NCI-H510A treated with DMSO at 0.1 percent for 48 hours (cell line): Measurements from ENCODE around the gene MTA3.
"Not testable (repeated sequence)": the region's sequence is repeated elsewhere in the genome, so short reads cannot be mapped to it uniquely, and the experiment has no call there.

Experiments used
- DNase-seq: peaks from one replicate; lab custom pipeline; 2025; lab: John Stamatoyannopoulos, UW

The MTA3 gene

DNA sequence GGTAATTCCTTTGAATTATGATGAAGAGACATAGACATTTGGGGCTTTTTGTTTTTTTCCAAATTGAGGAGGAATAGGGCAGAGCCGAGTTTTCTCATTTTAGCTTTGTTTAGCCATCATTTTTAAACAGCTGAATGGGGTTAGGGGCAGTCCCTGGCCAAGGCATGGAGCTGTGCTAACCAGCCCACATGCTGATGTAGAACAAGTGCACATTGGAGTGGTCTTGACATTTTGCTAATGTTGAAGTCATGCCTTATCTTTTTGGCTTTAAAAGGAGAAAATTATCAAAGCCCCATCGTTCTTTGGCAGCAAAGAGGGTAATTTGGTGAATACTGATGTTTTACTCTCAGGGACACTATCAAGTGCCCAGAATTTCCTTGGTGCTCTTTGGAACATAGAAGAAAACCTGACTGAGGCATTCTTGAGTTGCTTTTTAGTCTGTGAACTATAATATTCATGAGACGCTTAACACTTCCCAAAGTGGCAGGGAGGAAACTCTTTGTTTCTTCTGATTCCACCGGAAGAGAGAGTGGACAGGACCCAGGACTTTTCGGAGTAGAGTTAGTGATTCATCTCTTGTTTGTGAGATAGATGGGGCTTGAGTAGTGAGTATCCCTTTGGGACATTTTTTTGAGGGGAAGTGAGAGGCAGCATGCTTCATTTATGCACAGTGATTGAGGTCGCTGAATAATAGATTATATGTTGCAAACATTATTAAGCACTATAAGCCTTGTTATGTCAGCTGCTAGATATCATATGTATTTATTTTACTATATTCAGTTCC lies 45.0 kb downstream of the MTA3 start:
- no peak for DNase-seq

GRCh38 chr2:42614838-42615237 lies 46.4 kb downstream of the MTA3 start:
- no peak for DNase-seq

- DNase-seq = no peak
Observed at GRCh38 chr2:42618116-42618515, 49.7 kb downstream of the MTA3 start.

DNA sequence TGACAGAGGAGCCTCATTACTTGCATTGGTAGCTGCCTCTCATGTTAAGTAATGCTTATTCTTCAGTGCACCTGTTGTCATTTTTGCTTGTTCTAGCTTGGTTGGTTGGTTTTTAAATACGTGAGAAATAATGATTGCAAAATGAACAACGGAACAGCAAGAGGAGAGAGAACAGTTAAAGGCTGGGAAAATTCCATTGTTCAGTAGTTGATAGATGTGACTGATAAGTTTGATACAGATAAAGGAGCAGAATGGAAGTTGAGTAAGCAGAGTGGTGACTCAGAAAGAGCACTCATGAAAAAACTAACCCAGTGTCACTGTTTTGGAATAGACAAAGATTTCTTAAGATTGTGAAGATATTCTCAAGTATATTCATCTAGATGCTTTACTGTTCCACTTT lies 50.5 kb downstream of the MTA3 start:
- DNase-seq = no peak

GRCh38 chr2:42621626-42622025 lies 53.2 kb downstream of the MTA3 start:
- DNase-seq = not testable (repeated sequence)

DNA sequence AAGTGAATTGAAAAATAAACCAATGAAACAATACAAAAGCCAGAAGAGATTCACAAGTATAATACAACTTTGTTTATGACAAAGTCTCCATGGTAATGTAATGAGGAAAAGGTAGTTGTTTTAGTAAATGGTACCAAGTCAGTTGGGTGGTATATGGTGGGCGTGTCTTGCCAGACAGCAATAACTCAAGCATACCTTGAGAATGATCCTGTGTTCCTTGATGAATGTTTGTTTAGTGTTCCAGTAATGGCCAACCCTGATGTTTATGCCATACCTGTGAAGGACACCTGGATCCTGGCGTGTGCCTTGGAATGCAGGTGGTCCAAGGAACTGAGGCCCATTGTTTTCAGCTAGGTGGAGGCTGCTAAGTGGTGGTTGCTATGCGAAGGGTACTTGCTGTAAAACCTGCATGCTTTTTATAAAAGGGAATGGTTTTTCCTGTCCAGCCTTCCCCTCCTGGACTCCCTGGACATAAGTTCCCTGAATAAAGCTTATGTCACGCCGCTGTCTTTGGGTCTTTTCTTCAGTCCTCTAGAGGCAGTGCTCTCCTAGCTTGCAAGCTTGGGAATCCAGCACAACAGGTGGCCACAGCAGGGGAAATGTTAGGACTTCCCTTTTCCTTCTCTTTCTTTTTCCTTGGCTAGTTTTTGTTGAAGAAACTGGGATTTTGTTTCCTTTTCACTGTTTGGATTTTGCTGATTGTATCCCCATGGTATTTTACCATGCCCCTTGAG lies 54.7 kb downstream of the MTA3 start:
- no peak for DNase-seq

- no peak for DNase-seq
Observed at GRCh38 chr2:42624047-42624446, 55.6 kb downstream of the MTA3 start.

DNA sequence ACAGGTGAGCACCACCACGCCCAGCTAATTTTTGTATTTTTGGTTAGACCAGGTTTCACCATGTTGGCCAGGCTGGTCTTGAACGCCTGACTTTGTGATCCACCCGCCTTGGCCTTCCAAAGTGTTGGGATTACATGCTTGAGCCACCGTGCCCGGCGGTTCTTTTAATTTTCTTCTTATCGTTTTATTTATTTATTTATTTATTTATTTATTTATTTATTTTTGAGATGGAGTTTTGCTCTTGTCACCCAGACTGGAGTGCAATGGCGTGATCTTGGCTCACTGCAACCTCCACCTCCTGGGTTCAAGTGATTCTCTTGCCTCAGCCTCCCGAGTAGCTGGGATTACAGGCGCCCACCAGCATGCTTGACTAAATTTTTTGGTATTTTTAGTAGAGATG lies 59.6 kb downstream of the MTA3 start:
- not testable (repeated sequence) for DNase-seq

DNA sequence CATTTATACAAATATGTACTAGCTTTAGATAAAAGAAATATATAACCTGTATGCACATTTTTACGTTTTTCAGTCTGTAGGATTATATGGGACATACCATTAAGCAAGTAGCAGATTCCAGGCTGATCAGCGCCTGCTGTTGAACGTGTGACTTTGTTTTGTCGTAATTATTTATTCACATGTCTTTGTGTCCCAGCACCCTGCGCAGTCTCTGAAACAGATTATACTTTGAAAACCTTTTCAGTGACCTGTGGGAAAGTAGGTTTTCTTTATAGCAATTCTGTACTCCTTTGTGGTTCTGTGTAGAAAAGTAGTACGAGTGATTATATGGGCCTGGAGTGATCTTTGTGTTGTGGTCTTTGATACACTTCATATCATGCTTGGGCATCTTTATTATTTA lies 68.5 kb downstream of the MTA3 start:
- no peak for DNase-seq

GRCh38 chr2:42638080-42638784 lies 69.8 kb downstream of the MTA3 start:
- DNase-seq = no peak

DNA sequence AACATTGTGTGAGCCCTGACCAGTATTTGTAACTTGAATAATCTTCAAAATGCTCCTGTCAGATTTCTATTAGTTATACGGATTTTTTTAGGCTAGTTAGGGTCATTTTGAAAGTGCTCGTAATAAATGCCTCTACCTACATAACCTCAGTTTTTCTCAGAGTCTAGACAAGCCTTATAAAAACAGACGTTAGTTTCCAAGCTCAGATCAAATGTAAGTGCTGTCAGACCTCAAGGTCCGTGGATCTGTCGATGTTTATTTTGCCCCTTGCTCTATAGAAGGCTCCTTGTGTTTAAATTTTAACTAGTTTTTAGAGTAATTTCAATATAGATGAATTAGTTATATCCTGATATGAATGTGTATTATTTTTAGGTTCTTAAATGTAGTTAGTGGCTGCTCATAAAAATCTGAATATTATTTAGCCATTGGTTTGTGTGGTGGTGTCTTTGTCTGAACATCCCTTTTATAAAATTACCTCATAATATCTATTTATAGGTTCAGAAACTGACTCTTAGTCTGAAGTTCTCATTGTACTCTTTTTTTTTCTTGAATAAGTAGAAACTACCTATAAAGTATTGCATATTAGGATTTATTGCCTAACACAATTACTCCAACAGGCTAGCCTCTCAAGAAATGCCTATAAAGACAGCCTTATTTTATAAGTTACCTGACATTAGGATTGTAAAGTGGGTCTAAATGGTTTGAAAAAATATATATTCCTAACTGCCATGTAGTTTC lies 71.1 kb downstream of the MTA3 start:
- no peak for DNase-seq

GRCh38 chr2:42640261-42640660 lies 71.8 kb downstream of the MTA3 start:
- no peak for DNase-seq

DNA sequence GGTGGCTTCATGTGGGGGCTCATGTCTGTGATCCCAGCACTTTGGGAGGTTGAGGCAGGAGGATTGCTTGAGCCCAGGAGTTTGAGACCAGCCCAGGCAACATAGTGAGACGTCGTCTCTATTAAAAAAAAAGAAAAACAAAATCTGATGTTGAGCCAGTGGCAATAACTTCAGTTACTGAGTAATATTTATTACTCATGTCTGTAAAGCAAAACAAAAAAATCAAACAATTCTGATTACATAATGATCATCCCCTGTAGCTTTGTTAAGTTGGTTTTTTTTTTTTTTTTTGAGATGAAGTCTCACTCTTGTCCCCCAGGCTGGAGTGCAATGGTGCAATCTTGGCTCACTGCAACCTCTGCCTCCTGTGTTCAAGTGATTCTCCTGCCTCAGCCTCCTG lies 73.9 kb downstream of the MTA3 start:
- DNase-seq = not testable (repeated sequence)

GRCh38 chr2:42645551-42645950 lies 77.1 kb downstream of the MTA3 start:
- DNase-seq = no peak

- DNase-seq = no peak
Observed at GRCh38 chr2:42648796-42649195, 80.4 kb downstream of the MTA3 start.

- DNase-seq = no peak
Observed at GRCh38 chr2:42651057-42651456, 82.6 kb downstream of the MTA3 start.

- no peak for DNase-seq
Observed at GRCh38 chr2:42652086-42652485, 83.7 kb downstream of the MTA3 start.

GRCh38 chr2:42653039-42653438 lies 84.6 kb downstream of the MTA3 start:
- no peak for DNase-seq

DNA sequence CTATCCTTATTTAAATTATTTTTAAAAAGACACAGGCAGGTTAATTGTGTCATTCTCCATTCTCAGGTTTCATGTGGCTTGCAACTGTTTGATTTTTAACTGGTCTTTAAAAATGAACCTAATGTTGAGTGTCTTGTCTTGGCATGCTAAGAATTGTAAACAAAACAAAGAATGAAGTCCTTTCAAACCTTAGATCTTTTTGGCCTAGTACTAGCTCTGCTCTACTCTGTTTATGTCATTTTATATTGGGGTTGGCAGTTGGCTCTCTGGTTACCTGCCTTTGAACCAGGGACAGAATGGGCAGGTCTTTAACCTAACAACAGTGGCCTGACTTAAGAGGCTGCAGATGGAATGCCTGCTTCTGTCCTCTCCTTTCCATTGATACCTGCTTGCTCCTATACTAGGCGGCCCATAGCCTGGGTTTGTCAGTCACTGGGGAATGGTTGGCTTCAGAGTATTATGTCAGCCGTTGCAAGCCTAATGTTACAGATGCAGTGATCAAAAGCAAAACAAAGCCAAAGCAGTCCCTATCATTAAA lies 85.5 kb downstream of the MTA3 start:
- no peak for DNase-seq

DNA sequence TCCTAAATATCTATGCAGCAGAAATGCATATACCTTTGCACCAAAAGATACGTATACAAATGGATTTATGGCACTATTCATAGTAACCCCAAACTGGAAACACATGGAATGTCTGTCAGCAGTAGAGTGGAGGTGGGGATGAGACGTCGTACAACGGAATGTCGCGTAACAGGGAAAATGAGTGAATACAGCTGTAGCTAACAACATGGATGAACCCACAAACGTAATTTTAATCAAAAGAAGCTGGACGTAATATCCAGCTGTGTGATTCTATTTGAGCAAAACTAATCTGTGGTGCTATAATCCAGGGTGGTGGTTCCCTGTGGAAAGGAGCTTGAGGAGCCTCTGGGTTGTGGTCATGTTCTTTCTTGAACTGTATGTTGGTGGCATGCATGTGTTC lies 89.9 kb downstream of the MTA3 start:
- DNase-seq = no peak

DNA sequence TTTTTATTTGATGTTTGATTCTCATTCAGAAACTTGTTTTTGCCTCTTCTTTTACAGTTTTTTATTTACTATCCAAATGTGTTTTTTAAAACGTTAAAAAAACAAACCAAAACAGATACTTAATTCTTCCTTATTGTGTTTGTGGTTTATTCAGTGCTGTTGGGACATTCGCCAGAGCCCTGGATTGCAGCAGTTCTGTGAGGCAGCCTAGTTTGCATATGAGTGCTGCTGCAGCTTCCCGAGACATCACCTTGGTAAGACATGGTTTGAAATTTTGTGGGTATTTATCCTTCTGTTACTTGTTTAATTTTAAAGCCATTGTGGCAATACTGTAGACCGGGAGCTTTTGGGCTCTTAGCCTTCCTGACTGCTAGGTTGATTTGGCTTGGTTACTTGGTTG lies 91.2 kb downstream of the MTA3 start:
- no peak for DNase-seq
